Bronchial epithelial cell (primary cell): ENCODE measurements around the gene KCTD15. TPM values are rescaled to one million over a fixed set of nuclear protein-coding genes. Genes with fewer than 3 reads are reported as not detected.

Source experiments
- DNase-seq: peaks from one replicate; pipeline ENCODE4 v3.0.0-alpha.2; 2010; ENCODE audit warnings: low read depth
- FAIRE-seq: peaks from 2 replicates; lab custom pipeline; 2011; peaks lifted over from hg19 to GRCh38; lab: Jason Lieb, UNC
- H3K27me3 ChIP-seq: 2 replicates; pipeline ENCODE4 v1.5.1; 2011; ENCODE audit warnings: low read length; ENCODE audit not compliant: control insufficient read depth, insufficient read depth
- H3K36me3 ChIP-seq: 2 replicates; pipeline ENCODE4 v1.5.1; 2011; ENCODE audit warnings: low read length; ENCODE audit not compliant: control insufficient read depth, insufficient read depth
- H3K4me3 ChIP-seq: 2 replicates; pipeline ENCODE4 v1.5.1; 2011; ENCODE audit warnings: mild to moderate bottlenecking, low read depth, low read length, control low read depth
- total RNA-seq: library from RNA; depleted of rRNA; stranded (reverse); fragments of >200 nt; gene quantifications from 2 replicates; pipeline ENCODE4 v1.2.1, GENCODE V29; 2014
- TF ChIP-seq, protein P1 (sequence below): IDR thresholded peaks from 2 replicates; pipeline ENCODE4 v1.5.1; 2011; ENCODE audit warnings: mild to moderate bottlenecking, moderate library complexity, low read length, control low read depth, inconsistent platforms; ENCODE audit not compliant: insufficient read depth, severe bottlenecking

The KCTD15 gene
- total RNA-seq, 1 donor from 2014 or later, result 79.5 TPM

DNA sequence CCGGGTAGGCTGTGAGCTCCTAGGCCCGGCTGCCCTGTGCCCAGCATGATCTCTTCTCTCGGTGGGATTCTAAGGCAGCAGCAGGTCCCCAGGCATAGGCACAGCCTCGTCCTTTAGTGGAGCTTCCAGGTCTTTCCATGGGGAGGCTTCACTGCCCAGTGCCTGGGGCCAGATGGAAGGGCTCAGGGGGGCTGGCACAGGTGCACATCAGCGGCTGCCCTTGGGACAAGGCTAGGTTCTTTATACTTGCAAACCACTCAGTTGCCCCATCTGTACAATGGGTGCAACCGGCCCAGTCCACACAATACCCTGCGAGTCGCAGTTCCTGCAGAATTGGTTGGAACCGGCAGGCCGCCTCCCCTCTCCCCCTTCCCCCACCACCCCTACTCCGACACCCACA lies 14.2 kb downstream of the KCTD15 start:
- FAIRE-seq, result no peak

DNA sequence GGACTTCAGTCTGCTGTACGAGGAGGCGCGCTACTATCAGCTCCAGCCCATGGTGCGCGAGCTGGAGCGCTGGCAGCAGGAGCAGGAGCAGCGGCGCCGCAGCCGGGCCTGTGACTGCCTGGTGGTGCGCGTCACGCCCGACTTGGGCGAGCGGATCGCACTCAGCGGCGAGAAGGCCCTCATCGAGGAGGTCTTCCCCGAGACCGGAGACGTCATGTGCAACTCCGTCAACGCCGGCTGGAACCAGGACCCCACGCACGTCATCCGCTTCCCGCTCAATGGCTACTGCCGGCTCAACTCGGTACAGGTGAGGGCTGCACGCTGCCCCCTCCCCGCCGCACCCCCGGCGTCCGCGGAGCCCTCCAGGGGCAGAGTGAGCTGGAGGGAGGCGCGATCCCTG lies 14.6 kb downstream of the KCTD15 start:
- FAIRE-seq, result no peak
- Histone ChIP-seq H3K4me3 (no peak overlapping the region), H3K36me3 (peaks cover 33% of the 10 kb centered on the region), H3K27me3 (no peaks in the 10 kb centered on the region)
- TF ChIP-seq, protein P1, sequence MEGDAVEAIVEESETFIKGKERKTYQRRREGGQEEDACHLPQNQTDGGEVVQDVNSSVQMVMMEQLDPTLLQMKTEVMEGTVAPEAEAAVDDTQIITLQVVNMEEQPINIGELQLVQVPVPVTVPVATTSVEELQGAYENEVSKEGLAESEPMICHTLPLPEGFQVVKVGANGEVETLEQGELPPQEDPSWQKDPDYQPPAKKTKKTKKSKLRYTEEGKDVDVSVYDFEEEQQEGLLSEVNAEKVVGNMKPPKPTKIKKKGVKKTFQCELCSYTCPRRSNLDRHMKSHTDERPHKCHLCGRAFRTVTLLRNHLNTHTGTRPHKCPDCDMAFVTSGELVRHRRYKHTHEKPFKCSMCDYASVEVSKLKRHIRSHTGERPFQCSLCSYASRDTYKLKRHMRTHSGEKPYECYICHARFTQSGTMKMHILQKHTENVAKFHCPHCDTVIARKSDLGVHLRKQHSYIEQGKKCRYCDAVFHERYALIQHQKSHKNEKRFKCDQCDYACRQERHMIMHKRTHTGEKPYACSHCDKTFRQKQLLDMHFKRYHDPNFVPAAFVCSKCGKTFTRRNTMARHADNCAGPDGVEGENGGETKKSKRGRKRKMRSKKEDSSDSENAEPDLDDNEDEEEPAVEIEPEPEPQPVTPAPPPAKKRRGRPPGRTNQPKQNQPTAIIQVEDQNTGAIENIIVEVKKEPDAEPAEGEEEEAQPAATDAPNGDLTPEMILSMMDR, result no peak
- DNase-seq, result no peak

More for the DNA sequence above, 14.2 kb downstream of the KCTD15 start:
- TF ChIP-seq, protein P1, result no peak
- no peak for DNase-seq
- Histone ChIP-seq H3K4me3 (no peak overlapping the region), H3K36me3 (peaks cover 33% of the 10 kb centered on the region), H3K27me3 (no peaks in the 10 kb centered on the region)

DNA sequence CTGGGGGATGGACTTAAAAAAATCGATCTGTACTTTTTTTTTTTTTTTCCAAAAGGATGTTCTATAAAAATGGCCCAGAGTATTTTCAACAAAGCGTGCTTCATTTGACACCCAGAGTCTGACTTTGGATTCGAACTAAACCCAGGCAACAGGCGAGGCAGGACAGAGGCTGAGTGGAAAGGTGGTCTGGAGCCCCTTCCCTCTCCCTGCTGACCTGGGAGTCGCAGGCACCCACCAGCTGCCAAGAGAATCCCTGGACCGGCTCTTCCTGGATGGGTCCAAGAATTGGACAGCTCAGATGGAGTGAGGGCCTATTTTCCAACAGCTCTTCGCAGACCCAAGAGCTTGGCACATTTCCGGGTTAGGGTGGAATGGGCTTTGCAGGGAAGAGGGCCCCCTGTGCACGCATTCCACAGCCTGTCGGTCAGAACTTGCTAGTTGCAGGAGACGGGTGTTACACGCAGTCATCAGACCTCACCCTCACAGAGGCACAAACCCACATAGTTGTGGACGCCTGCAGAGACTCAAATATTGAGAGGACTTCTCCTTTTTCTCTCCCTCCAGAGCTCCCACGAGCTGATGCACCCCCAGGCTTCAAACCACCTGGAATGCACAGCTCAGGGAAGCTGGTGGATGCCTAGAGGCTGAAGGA lies 15.2 kb downstream of the KCTD15 start:
- Histone ChIP-seq H3K27me3 (no peaks in the 10 kb centered on the region), H3K36me3 (peaks cover 32% of the 10 kb centered on the region), H3K4me3 (no peak overlapping the region)
- TF ChIP-seq, protein P1, result no peak
- DNase-seq (no peak), FAIRE-seq (no peak)

DNA sequence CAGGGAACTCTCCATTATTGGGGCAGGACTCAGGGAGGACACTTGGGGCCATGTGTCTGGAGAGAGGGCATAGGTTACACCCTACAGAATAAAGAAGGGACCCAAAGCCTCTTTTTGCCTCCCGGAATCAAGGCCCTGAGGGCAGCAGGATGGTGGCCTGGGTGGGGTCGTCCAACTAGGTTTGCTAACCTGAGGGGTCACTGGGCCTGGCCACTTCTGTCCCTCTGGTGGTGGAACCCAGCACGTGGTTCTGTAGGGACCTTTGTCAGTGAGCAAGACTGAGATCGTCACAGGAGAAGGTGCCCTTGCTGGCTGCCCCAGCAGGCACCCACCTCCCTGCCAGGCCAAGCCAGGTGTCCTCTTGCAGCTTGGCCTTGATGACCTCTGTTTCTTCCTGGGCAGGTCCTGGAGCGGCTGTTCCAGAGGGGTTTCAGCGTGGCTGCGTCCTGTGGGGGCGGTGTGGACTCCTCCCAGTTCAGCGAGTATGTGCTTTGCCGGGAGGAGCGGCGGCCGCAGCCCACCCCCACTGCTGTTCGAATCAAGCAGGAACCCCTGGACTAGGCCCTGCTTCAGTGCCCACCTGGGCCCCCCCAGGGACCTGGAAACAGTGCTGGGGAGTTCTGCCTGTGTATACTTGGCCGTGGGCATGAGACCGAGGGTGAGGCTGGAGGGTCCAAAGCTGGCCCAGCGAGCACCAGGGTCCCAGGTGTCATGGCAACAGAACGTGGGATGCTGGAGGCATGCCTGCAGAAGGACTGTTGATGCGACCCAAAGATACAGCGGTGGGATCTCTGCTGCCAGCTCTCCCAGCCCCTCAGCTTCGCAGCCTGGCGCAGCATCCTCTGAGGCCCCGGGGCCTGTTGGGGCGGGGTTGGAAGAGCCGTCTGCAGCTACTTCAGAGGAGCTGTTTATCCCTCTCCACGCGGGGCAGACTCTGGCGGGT lies 16.0 kb downstream of the KCTD15 start:
- no peak for FAIRE-seq

DNA sequence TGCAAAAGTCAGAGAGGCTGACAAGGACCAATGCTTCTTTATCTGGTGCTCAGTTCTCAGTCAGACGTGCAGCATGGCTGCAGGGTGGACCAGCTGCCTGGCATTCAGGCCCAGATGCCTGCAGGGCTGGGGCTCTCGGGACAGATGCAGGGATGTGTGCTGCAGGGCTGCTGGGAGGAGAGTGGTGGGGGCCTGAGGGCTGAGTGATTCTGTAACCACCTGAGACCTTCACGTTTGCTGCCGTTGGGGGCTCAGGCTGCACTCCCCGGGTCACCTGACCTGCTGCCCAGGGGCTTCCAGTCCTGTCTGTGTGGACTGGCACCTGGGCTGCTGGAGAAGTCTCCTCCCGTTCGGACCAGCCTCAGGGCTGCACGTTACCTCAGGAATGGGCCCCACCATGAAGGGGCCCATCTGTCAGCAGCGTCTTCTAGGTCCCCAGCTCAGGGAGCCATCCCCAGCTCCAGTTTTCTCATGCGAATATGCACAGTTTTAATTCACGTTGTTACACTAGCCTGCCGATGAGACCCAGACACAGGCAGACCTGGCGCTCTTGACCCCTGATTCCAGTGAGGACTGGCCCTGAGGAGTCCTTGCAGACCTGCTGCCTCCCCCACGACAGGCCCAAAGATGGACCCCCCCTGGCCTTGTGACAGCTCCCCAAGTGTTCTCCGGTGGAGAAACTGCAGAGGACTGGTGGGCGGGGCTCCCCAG lies 16.9 kb downstream of the KCTD15 start:
- FAIRE-seq, result no peak
- no peak for DNase-seq
- TF ChIP-seq, protein P1, result no peak
- H3K36me3 ChIP-seq, result peaks cover 25% of the 10 kb centered on the region
- no peak overlapping the region for H3K4me3 ChIP-seq
- H3K27me3 ChIP-seq, result no peaks in the 10 kb centered on the region

More for the DNA sequence above, 16.0 kb downstream of the KCTD15 start:
- DNase-seq, result no peak
- no peak overlapping the region for H3K4me3 ChIP-seq
- H3K36me3 ChIP-seq, result peaks cover 31% of the 10 kb centered on the region
- no peaks in the 10 kb centered on the region for H3K27me3 ChIP-seq
- TF ChIP-seq, protein P1, result peak; percentile 2
